SIG-M5 (cell line): ENCODE results near the gene STX8.
"Not testable (repeated sequence)": the region's sequence is repeated elsewhere in the genome, so short reads cannot be mapped to it uniquely, and the experiment has no call there.

Experiments used
- DNase-seq: peaks from one replicate; lab custom pipeline; 2025; lab: John Stamatoyannopoulos, UW

STX8 gene

GRCh38 chr17:9389111-9389527, 186.5 kb downstream of the STX8 start:
- no peak for DNase-seq

- DNase-seq = no peak
Measured at GRCh38 chr17:9386401-9386800, 189.2 kb downstream of the STX8 start.

DNA sequence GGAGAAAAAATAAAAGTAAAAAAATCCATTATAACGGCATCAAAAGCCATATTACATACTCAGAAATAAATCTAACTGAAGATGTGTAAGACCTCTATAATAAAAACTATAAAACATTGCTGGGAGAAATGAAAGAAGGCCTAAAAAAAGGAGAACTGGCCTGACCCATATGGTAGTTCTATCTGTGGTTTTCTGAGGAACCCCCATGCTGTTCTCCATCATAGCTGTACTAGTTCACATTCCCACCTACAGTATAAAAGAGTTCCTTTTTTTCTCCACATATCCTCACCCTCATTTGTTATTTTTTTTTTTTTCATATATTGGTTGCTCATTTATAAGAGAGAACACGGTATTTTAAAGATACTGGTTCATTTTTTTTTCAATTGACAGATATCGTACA, 191.8 kb downstream of the STX8 start:
- no peak for DNase-seq

DNA sequence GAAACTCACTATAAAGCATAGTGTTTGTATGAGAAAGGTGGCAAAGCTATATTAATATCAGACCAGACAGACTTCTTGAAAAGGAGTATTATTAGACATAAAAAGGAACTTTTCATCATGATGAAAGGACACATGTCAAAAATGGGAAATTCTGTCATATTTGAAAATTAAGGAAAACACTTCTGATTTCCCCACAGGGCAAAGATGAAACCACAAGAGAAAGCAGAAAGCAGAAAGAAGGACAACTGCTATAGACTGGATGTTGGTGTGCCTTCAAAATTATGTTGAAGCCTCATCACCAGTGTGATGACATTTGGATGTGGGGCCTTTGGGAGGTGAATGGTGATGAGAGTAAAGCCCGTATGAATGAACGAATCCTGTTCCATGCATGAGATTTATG, 193.0 kb downstream of the STX8 start:
- DNase-seq = no peak

GRCh38 chr17:9381068-9381467, 194.6 kb downstream of the STX8 start:
- no peak for DNase-seq

DNA sequence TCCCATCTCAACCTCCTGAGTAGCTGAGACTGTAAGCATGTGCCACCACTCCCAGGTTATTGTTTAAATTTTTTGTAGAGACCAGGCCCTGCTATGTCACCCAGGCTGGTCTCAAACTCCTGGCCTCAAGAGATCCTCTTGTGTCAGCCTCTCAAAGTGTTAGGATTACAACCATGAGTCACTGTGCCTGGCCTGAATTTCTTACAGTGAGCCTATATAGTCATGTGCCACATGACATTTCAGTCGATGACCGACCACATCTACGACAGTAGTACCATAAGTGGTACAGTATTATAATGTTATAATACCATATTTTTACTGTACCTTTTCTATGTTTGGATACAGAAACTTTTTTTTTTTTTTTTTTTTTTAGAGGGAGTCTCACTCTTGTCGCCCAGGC, 195.3 kb downstream of the STX8 start:
- no peak for DNase-seq

- not testable (repeated sequence) for DNase-seq
Measured at GRCh38 chr17:9376177-9376576, 199.4 kb downstream of the STX8 start.

- no peak for DNase-seq
Measured at GRCh38 chr17:9371019-9371418, 204.6 kb downstream of the STX8 start.

GRCh38 chr17:9370467-9370866, 205.2 kb downstream of the STX8 start:
- no peak for DNase-seq

- no peak for DNase-seq
Measured at GRCh38 chr17:9368631-9369030, 207.0 kb downstream of the STX8 start.

DNA sequence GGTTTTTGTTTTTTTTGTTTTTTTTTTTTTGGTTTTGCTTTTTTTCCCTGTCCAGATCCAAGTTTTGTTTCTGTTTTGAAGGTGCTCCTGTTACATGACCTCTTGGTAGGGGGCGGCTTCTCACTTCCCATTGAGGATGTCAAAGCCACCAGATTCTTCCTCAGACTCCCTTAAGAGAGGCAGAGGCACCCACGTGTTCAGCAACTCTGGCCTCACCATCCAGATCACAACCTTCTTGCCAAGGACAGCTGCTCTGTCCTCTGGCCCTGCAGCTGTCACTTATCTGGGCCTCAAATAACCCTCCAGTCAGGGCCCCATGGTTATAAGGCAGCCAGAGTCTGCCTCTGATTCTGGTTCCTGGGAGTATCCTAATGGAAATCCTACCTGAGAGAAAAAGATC, 208.5 kb downstream of the STX8 start:
- no peak for DNase-seq

DNA sequence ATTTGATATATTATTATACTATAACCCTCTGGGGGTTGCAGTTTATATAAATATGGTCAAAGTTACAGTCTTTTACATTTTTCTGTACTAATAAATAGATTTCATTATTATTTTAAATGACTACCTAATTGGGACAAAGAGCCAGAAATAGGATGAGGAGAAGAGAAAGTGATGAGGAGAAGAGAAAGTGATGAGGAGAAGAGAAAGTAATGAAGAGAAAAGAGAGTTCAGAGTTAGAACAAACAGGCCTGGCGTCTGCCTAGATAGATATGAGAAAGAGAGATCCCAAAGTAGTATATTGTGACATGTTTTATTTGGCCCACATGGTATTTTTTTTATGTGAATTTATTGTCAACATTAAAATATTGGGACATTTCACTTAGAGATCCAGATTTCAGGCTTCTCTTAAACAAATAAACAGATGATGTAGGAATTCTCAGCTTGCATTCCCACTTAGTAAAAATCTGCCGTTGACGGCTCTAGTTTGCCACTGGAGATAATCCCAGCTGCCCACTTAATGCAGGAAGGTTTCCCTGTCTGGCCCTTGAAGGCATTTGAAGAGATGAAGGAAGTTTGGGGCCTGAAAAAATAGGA, 210.7 kb downstream of the STX8 start:
- no peak for DNase-seq

GRCh38 chr17:9363440-9364350, 211.9 kb downstream of the STX8 start:
- no peak for DNase-seq

DNA sequence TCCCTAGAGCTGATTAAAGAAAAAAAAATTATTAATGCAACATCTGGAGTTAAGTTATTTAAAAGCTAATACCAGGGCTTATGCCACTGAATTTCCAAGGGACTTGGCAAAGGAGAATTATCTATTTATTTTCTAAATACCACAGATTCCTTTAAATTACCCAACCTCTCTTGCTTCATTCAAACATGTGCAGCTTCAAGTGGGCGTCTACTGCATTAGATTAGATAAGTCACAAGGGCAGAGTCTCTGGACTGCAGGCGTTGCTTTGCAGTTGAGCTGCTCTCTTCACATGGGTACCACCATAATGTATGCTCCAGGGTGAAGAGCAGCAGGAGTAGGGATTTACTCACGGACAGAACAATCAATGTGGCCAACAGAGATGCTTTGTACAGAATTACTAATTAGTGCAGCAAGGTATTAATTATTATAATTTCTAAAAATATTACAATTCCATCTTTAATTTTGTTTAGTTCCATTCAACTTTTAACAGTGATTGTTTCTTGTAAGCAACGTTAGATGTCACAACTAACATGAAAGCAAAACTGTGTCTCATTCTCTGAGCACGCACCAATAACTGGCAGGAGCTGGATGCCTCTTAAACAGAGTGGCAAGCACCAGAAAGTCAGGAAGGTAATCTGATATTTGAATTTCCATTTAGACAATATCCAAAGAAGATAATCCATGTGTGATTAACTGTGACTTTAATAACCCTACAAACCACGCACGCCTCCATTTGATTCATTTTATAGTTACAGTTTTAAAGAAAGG, 214.2 kb downstream of the STX8 start:
- no peak for DNase-seq

GRCh38 chr17:9360677-9361081, 214.9 kb downstream of the STX8 start:
- no peak for DNase-seq

DNA sequence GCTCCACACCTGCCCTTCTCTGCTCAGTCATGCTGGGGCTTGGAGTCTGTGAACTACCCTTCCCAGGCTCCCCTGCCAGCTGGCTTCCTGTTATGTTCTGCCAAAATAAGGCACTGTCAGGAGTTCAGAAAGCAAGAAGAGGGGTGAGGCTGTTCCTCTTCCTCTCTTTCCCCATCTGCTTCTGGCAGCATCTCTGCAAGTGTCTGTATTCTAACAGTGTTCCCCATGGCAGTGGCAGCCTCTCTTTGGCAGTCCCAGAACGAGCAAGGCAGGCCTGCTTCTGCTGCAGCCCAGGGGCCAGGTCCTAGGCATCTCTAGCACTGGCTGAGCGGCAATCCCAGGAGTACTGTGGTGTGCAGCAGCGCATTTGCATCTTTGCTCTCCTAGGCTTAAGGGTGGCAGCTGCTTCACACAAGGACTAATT, 219.1 kb downstream of the STX8 start:
- no peak for DNase-seq

- DNase-seq = no peak
Measured at GRCh38 chr17:9355846-9356245, 219.8 kb downstream of the STX8 start.

DNA sequence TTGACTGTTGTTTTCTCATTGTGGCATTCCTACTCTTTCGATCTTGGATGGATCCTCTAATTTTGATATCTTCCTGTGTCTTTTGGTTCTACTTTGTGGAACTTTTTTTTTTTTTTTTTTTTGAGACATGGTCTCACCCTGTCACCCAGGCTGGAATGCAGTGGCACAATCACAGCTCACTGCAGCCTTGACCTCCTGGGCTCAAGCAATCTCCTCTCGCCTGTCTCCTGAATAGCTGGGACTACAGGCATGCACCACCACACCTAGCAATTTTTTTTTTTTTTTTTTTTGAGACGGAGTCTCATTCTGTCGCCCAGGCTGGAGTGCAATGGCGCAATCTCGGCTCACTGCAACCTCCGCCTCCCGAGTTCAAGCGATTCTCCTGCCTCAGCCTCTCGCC, 220.4 kb downstream of the STX8 start:
- DNase-seq = not testable (repeated sequence)

- no peak for DNase-seq
Measured at GRCh38 chr17:9350080-9350479, 225.5 kb downstream of the STX8 start.

- DNase-seq = no peak
Measured at GRCh38 chr17:9346296-9346926, 229.2 kb downstream of the STX8 start.

- no peak for DNase-seq
Measured at GRCh38 chr17:9343516-9343915, 232.1 kb downstream of the STX8 start.

DNA sequence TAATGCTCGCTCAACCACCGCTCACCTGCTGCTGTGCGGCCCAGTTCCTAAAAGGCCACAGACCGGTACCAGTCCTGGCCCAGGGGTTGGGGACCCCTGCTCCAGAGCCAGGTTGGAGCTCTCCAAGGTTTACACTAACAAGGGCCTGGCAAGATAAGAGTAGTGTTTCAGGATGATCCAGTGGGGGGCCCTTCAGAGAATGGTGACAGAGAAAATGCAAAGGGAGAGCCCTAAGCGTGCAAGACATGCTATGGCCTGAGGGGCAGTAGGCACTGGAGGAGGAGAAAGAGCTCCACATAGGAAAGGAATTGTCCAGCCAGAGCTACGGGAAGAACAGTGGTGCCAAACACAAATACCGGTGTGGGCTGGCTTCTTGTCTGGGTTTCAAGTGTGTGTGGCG, 233.4 kb downstream of the STX8 start:
- DNase-seq = no peak
